Body of pancreas (tissue), 4 donors: ENCODE measurements around the gene HDAC6. TPM values are rescaled to one million over a fixed set of nuclear protein-coding genes. Genes with fewer than 3 reads are reported as not detected.
"Not testable (repeated sequence)": the region's sequence is repeated elsewhere in the genome, so short reads cannot be mapped to it uniquely, and the experiment has no call there.

Experiments used
- ATAC-seq: fragments of 150-250 bp; one replicate; pipeline ENCODE4 v1.9.1; 2016
- DNase-seq, 4 donors: peaks; one replicate each; pipeline ENCODE4 v3.0.0-alpha.2; 2019
- H3K27ac ChIP-seq, 4 donors: fragments of 200-600 bp; sonication (generic); 1 replicate in 3 of 4; 2 replicates in 1 of 4; pipeline versions ENCODE4 v1.5.1 to v1.6.1; 2016 to 2019; ENCODE audit warnings: mild to moderate bottlenecking in 1 of 4, mixed read lengths in 1 of 4, moderate library complexity in 1 of 4
- H3K27me3 ChIP-seq, 2 donors: fragments of 200-600 bp; sonication (generic); one replicate each; pipeline ENCODE4 v1.6.0; 2016; ENCODE audit warnings: mild to moderate bottlenecking in 1 of 2
- H3K36me3 ChIP-seq, 2 donors: fragments of 200-600 bp; sonication (generic); replicated peaks in 1 of 2; 2 replicates each; pipeline ENCODE4 v1.5.1; 2016; ENCODE audit warnings: low read depth in 2 of 2; ENCODE audit not compliant: insufficient read depth in 1 of 2
- H3K4me1 ChIP-seq: fragments of 200-600 bp; sonication (generic); one replicate; pipeline ENCODE4 v1.6.0; 2016
- H3K4me3 ChIP-seq, 2 donors: fragments of 200-600 bp; sonication (generic); 1 replicate in 1 of 2; 2 replicates in 1 of 2; pipeline ENCODE4 v1.5.1; 2016 to 2019
- H3K9me3 ChIP-seq, 3 donors: fragments of 200-600 bp; sonication (generic); 1 replicate in 2 of 3; 2 replicates in 1 of 3; pipeline ENCODE4 v1.5.1; 2016
- POLR2A ChIP-seq, 3 donors: fragments of 450-650 bp; IDR thresholded peaks; one replicate each; pipeline ENCODE4 v1.6.1; 2016; ENCODE audit warnings: antibody characterized with exemption in 3 of 3, mild to moderate bottlenecking in 2 of 3
- WGBS, 2 donors: methylation state at CpG; one replicate each; pipeline ENCODE4 v1.1.5; 2017; 5-methylcytosine and 5-hydroxymethylcytosine counted together
- intact Hi-C: fragments of 100-400 bp; cut with DNase I; formaldehyde crosslinking; loops from one replicate; pipeline ENCODE4 v1.15.1; 2023
- small RNA-seq: library from RNA; depleted of rRNA; stranded (forward); fragments of <200 nt; gene quantifications from one replicate; pipeline ENCODE3, GENCODE V24; 2016
- total RNA-seq, 2 donors: library from RNA; depleted of rRNA; stranded (reverse); fragments of >200 nt; gene quantifications; one replicate each; pipeline ENCODE4 v1.1.0, GENCODE V29; 2016
- TF ChIP-seq, protein P1 (sequence below), 7 experiments: fragments of 450-650 bp in 4 of 7; fragments of 200-600 bp in 3 of 7; sonication (generic) in 3 of 7; IDR thresholded peaks; one replicate each; pipeline ENCODE4 v1.5.1; 2016 to 2019; ENCODE audit warnings: antibody characterized with exemption in 7 of 7

Gene HDAC6
- total RNA-seq, 2 donors from 2014 or later, result 34.5 to 75.5 TPM

DNA sequence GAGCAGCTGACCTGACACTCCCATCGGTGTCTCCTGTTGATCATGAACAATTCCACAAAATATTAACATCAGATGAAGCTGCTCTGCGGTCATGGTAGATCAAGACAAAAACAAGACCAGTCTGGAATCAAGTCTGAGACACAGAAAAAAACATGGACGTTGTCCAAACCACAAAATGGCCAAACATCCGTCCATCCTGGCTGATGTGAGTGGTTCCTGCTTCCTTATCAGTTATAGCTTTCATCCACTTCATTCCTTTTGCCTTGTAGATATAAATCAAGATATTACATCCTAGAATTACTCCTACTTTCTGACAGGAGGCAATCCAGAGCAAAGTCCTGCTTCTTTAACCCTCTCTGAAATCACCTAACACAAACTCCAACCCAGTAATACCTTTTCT, 62.3 kb downstream of the HDAC6 start:
- ATAC-seq (no peak), DNase-seq (no peak)
- Histone ChIP-seq H3K27ac (no peak overlapping the region), H3K27me3 (no peaks in the 10 kb centered on the region), H3K4me3 (no peak overlapping the region), H3K36me3 (no peaks in the 10 kb centered on the region), H3K9me3 (no peaks in the 10 kb centered on the region), H3K4me1 (no peaks in the 10 kb centered on the region)
- WGBS, 2 donors, result 20 to 33% methylated on average over 4 of the region's 4 CpGs
- intact Hi-C loops, result no loop called here
- TF ChIP-seq, protein P1, sequence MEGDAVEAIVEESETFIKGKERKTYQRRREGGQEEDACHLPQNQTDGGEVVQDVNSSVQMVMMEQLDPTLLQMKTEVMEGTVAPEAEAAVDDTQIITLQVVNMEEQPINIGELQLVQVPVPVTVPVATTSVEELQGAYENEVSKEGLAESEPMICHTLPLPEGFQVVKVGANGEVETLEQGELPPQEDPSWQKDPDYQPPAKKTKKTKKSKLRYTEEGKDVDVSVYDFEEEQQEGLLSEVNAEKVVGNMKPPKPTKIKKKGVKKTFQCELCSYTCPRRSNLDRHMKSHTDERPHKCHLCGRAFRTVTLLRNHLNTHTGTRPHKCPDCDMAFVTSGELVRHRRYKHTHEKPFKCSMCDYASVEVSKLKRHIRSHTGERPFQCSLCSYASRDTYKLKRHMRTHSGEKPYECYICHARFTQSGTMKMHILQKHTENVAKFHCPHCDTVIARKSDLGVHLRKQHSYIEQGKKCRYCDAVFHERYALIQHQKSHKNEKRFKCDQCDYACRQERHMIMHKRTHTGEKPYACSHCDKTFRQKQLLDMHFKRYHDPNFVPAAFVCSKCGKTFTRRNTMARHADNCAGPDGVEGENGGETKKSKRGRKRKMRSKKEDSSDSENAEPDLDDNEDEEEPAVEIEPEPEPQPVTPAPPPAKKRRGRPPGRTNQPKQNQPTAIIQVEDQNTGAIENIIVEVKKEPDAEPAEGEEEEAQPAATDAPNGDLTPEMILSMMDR (IDR thresholded peaks at IDR 0.05), result no peak
- TF ChIP-seq POLR2A (IDR thresholded peaks at IDR 0.05), result no peak

DNA sequence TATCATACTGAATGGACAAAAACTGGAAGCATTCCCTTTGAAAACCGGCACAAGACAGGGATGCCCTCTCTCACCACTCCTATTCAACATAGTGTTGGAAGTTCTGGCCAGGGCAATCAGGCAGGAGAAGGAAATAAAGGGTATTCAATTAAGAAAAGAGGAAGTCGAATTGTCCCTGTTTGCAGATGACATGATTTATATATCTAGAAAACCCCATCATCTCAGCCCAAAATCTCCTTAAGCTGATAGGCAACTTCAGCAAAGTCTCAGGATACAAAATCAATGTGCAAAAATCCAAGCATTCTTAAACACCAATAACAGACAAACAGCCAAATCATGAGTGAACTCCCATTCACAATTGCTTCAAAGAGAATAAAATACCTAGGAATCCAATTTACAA, 70.2 kb downstream of the HDAC6 start:
- DNase-seq, H3K27ac ChIP-seq, H3K36me3 ChIP-seq, H3K9me3 ChIP-seq, H3K27me3 ChIP-seq, ATAC-seq, intact Hi-C loops, H3K4me1 ChIP-seq, H3K4me3 ChIP-seq: not testable (repeated sequence)
- WGBS, 2 donors, result 14 to 40% methylated on average over 1 of the region's 2 CpGs

Small RNA genes lying within 50 kb of the gene (small RNA-seq; reads per million reads assigned to genes)
- not detected for gene RNU6-29P

Other genes starting within 250 kb of the HDAC6 start
- 100 to 1,000 TPM; 184 to 194 TPM for gene RBM3, start 227.6 kb upstream of the HDAC6 start, total RNA-seq
- gene WDR13, start 204.6 kb upstream of the HDAC6 start, total RNA-seq, result 100 to 1,000 TPM; 132 to 134 TPM
- 1 to 10 TPM in 1 of 2 donors, not detected in 1; 1.0 TPM for gene WAS, start 118.3 kb upstream of the HDAC6 start, total RNA-seq
- gene SUV39H1, start 105.3 kb upstream of the HDAC6 start, total RNA-seq, result 1 to 10 TPM; 2.1 to 2.6 TPM
- gene GLOD5, start 40.3 kb upstream of the HDAC6 start, total RNA-seq, result not detected
- not detected for gene GATA1, start 15.5 kb upstream of the HDAC6 start, total RNA-seq
- not detected for gene ERAS, start 24.4 kb downstream of the HDAC6 start, total RNA-seq
- 100 to 1,000 TPM; 110 to 196 TPM for gene PCSK1N, start 33.5 kb downstream of the HDAC6 start, total RNA-seq
- 10 to 100 TPM; 24.4 to 35.3 TPM for gene TIMM17B, start 95.7 kb downstream of the HDAC6 start, total RNA-seq
- gene PQBP1, start 95.9 kb downstream of the HDAC6 start, total RNA-seq, result 10 to 100 TPM; 43.6 to 48.1 TPM
- 10 to 100 TPM; 12.5 to 20.1 TPM for gene SLC35A2, start 109.6 kb downstream of the HDAC6 start, total RNA-seq
- gene PIM2, start 117.0 kb downstream of the HDAC6 start, total RNA-seq, result 1 to 10 TPM; 2.3 to 7.9 TPM
- gene OTUD5, start 155.5 kb downstream of the HDAC6 start, total RNA-seq, result 10 to 100 TPM; 23.6 to 40.2 TPM
- 1 to 10 TPM in 1 of 2 donors, under 1 TPM in 1; 0.52 to 1.3 TPM for gene KCND1, start 169.8 kb downstream of the HDAC6 start, total RNA-seq
- gene GRIPAP1, start 200.2 kb downstream of the HDAC6 start, total RNA-seq, result 10 to 100 TPM; 22.8 to 42.5 TPM
- 10 to 100 TPM; 24.9 to 71.9 TPM for gene TFE3, start 241.3 kb downstream of the HDAC6 start, total RNA-seq